Measurements from ENCODE around the gene ANGPT4. TPM values are rescaled to one million over a fixed set of nuclear protein-coding genes. Genes with fewer than 3 reads are reported as not detected.
A peak's percentile ranks its signal among the peaks of the same experiment; 100 is the strongest.

The ANGPT4 gene
- polyA plus RNA-seq, 1 of the 3 experiments (the other 2 are of a cell fraction) = not detected

GRCh38 chr20:953742-954141 is 37.6 kb upstream of the ANGPT4 start:
- Histone ChIP-seq H3K9me3 (no peaks in the 10 kb centered on the region), H2AFZ (ENCODE audit: low read depth) (no peak overlapping the region), H3K4me1 (ENCODE audit: control insufficient read depth in 1 of 2, insufficient read depth in 2 of 2, low read depth in 1 of 2, low read length in 1 of 2) (peaks cover 0 to 3% of the 10 kb centered on the region in 2 experiments; a peak in 1 of 4 replicates), H3K9ac (no peak overlapping the region), H3K27me3 (ENCODE audit: insufficient read depth) (no peaks in the 10 kb centered on the region; the same call in 1 of the 2 replicates), H3K79me2 (ENCODE audit: insufficient read depth) (no peaks in the 10 kb centered on the region), H4K20me1 (ENCODE audit: insufficient read depth) (no peaks in the 10 kb centered on the region), H3K27ac (ENCODE audit: low read depth in 2 of 2, low read length in 1 of 2) (no peak overlapping the region), H3K36me3 (replicated peaks in 1 of 2; ENCODE audit: control insufficient read depth in 1 of 2, insufficient read depth in 2 of 2, low read length in 1 of 2) (no peaks in the 10 kb centered on the region), H3K9me2 (no peaks in the 10 kb centered on the region), H3K4me3 (ENCODE audit: low read depth in 2 of 2, low read length in 1 of 2) (0 out of 4 replicates have a peak overlapping the region, but pooled peaks of 1 of the 2 experiments have one; percentile 39), H3K4me2 (no peak overlapping the region), H3F3A (replicated peaks; ENCODE audit: insufficient read depth) (no peaks in the 10 kb centered on the region)
- DNase-seq = peak; percentile 63
- ChIA-PET CTCF (interaction anchor here (0.7 to 7.2 kb wide), 6 partner anchors 17 to 155 kb away, joined by 3 to 146 read pairs (median 7); no protein-coding TSS in a partner anchor), POLR2A (no interaction called here)
- WGBS (ENCODE audit: low lambda C conversion rate) = 17% methylated on average over 11 of the region's 11 CpGs
- no peak for TF ChIP-seq FOXM1 (IDR thresholded peaks at IDR 0.05; ENCODE audit: low read depth)
- TF ChIP-seq, protein P1, sequence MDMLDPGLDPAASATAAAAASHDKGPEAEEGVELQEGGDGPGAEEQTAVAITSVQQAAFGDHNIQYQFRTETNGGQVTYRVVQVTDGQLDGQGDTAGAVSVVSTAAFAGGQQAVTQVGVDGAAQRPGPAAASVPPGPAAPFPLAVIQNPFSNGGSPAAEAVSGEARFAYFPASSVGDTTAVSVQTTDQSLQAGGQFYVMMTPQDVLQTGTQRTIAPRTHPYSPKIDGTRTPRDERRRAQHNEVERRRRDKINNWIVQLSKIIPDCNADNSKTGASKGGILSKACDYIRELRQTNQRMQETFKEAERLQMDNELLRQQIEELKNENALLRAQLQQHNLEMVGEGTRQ (IDR thresholded peaks at IDR 0.05; ENCODE audit: borderline replicate concordance, low read depth, low read length) = no peak
- no peak for TF ChIP-seq MXI1 (IDR thresholded peaks at IDR 0.05; ENCODE audit: low read depth, low read length)
- TF ChIP-seq TEAD4 (IDR thresholded peaks at IDR 0.05; ENCODE audit: borderline replicate concordance, insufficient read depth) = no peak
- no peak for TF ChIP-seq POLR2AphosphoS5 (IDR thresholded peaks at IDR 0.05; ENCODE audit: low read depth, low read length)
- TF ChIP-seq RCOR1 (IDR thresholded peaks at IDR 0.05; ENCODE audit: low read length) = peak; percentile 25; the same call in 1 of the 2 replicates
- TF ChIP-seq TCF12 (IDR thresholded peaks at IDR 0.05) = no peak
- TF ChIP-seq, protein P2, sequence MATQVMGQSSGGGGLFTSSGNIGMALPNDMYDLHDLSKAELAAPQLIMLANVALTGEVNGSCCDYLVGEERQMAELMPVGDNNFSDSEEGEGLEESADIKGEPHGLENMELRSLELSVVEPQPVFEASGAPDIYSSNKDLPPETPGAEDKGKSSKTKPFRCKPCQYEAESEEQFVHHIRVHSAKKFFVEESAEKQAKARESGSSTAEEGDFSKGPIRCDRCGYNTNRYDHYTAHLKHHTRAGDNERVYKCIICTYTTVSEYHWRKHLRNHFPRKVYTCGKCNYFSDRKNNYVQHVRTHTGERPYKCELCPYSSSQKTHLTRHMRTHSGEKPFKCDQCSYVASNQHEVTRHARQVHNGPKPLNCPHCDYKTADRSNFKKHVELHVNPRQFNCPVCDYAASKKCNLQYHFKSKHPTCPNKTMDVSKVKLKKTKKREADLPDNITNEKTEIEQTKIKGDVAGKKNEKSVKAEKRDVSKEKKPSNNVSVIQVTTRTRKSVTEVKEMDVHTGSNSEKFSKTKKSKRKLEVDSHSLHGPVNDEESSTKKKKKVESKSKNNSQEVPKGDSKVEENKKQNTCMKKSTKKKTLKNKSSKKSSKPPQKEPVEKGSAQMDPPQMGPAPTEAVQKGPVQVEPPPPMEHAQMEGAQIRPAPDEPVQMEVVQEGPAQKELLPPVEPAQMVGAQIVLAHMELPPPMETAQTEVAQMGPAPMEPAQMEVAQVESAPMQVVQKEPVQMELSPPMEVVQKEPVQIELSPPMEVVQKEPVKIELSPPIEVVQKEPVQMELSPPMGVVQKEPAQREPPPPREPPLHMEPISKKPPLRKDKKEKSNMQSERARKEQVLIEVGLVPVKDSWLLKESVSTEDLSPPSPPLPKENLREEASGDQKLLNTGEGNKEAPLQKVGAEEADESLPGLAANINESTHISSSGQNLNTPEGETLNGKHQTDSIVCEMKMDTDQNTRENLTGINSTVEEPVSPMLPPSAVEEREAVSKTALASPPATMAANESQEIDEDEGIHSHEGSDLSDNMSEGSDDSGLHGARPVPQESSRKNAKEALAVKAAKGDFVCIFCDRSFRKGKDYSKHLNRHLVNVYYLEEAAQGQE (IDR thresholded peaks at IDR 0.05; ENCODE audit: low read depth, low read length) = no peak
- 0 out of 2 replicates have a peak, but pooled peaks have one; percentile 25 for TF ChIP-seq GATA2 (CRISPR knock-in tag; IDR thresholded peaks at IDR 0.05)
- TF ChIP-seq JUND (IDR thresholded peaks at IDR 0.05) = no peak
- TF ChIP-seq FOSL2 (IDR thresholded peaks at IDR 0.05; ENCODE audit: borderline replicate concordance, low read depth) = no peak
- TF ChIP-seq, protein P3, sequence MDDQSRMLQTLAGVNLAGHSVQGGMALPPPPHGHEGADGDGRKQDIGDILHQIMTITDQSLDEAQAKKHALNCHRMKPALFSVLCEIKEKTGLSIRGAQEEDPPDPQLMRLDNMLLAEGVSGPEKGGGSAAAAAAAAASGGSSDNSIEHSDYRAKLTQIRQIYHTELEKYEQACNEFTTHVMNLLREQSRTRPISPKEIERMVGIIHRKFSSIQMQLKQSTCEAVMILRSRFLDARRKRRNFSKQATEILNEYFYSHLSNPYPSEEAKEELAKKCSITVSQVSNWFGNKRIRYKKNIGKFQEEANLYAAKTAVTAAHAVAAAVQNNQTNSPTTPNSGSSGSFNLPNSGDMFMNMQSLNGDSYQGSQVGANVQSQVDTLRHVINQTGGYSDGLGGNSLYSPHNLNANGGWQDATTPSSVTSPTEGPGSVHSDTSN (IDR thresholded peaks at IDR 0.05) = no peak
- TF ChIP-seq NFIC (IDR thresholded peaks at IDR 0.05; ENCODE audit: borderline replicate concordance) = no peak
- no peak for TF ChIP-seq YY1 (IDR thresholded peaks at IDR 0.05; ENCODE audit: low read depth)
- no peak for TF ChIP-seq GABPA (IDR thresholded peaks at IDR 0.05; ENCODE audit: low read depth)
- TF ChIP-seq TAF1 (IDR thresholded peaks at IDR 0.05; ENCODE audit: borderline replicate concordance, low read depth, low read length) = no peak
- no peak for TF ChIP-seq EP300 (IDR thresholded peaks at IDR 0.05; ENCODE audit: borderline replicate concordance in 1 of 2, low read depth in 1 of 2, low read length in 1 of 2)
- TF ChIP-seq MEF2A (IDR thresholded peaks at IDR 0.05; ENCODE audit: borderline replicate concordance, low read depth) = no peak
- TF ChIP-seq RAD21 (IDR thresholded peaks at IDR 0.05; ENCODE audit: low read length) = peak; percentile 41
- no peak for TF ChIP-seq MAX (IDR thresholded peaks at IDR 0.05; ENCODE audit: low read depth)
- TF ChIP-seq, protein P4, sequence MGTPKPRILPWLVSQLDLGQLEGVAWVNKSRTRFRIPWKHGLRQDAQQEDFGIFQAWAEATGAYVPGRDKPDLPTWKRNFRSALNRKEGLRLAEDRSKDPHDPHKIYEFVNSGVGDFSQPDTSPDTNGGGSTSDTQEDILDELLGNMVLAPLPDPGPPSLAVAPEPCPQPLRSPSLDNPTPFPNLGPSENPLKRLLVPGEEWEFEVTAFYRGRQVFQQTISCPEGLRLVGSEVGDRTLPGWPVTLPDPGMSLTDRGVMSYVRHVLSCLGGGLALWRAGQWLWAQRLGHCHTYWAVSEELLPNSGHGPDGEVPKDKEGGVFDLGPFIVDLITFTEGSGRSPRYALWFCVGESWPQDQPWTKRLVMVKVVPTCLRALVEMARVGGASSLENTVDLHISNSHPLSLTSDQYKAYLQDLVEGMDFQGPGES (IDR thresholded peaks at IDR 0.05; ENCODE audit: low read depth, low read length) = no peak
- TF ChIP-seq RXRA (IDR thresholded peaks at IDR 0.05; ENCODE audit: borderline replicate concordance, low read depth) = no peak
- TF ChIP-seq RFX5 (IDR thresholded peaks at IDR 0.05; ENCODE audit: low read length) = no peak
- TF ChIP-seq CTCF (IDR thresholded peaks at IDR 0.05) = peak; percentile 28; the same call in 1 of the 2 replicates
- no peak for TF ChIP-seq CHD2 (IDR thresholded peaks at IDR 0.05; ENCODE audit: low read length, partially characterized antibody)
- no peak for TF ChIP-seq FOXJ3 (CRISPR knock-in tag; IDR thresholded peaks at IDR 0.05)
- TF ChIP-seq SMC3 (IDR thresholded peaks at IDR 0.05; ENCODE audit: low read depth, low read length) = no peak
